Measurements from ENCODE around the gene BAIAP3.

DNA sequence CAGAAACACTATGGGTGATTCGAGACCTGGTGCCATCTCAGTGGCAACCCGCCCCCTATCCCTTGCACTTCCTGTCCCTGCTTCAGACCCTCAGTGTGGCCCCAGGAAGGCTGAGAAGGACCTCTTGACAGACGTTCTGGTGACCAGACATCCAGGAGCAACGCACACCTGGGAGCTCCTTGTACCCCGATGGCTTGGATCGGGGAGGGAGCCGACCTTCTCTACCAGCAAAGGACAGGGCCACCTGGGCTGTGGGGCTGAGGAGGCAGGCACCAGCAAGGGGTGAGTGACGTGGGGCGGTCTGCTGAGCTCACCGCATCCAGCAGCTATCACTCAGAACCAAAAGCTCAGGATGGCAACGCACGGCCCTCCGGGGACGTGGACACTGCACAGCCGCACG is 53.9 kb downstream of the BAIAP3 start:
- TF ChIP-seq POLR2AphosphoS5 (IDR thresholded peaks at IDR 0.05; ENCODE audit: borderline replicate concordance, low read depth, low read length) (no peak), EZH2 (IDR thresholded peaks at IDR 0.05) (no peak), FOXP2 (optimal IDR thresholded peaks at IDR 0.05; ENCODE audit: control extremely low read depth, extremely low read length, insufficient read depth) (no peak)

Measured in SK-N-MC (cell line).